C1 segment of cervical spinal cord (tissue), 14 donors: ENCODE results near the gene SEL1L2.

ENCODE experiments used
- DNase-seq, 14 donors: peaks; one replicate each; lab custom pipeline; 2025; lab: John Stamatoyannopoulos, UW

The SEL1L2 gene

DNA sequence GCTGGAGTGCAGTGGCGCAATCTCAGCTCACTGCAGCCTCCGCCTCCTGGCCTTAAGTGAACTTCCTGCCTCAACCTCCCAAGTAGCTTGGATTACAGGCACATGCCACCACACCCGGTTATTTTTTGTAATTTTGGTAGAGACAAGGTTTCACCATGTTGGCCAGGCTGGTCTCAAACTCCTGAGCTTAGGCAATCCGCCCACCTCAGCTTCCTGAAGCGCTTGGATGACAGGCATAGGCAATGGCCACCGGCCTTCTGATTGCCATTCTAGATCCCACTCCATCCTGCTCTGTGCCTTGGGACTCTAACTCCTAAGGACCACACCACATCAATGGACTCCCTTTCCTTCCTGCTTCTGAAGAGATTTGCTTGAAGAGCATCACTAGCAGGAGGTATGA is 60.6 kb downstream of the SEL1L2 start:
- DNase-seq = no peak

- DNase-seq = no peak
Measured at GRCh38 chr20:13928901-13929300, 61.5 kb downstream of the SEL1L2 start.

DNA sequence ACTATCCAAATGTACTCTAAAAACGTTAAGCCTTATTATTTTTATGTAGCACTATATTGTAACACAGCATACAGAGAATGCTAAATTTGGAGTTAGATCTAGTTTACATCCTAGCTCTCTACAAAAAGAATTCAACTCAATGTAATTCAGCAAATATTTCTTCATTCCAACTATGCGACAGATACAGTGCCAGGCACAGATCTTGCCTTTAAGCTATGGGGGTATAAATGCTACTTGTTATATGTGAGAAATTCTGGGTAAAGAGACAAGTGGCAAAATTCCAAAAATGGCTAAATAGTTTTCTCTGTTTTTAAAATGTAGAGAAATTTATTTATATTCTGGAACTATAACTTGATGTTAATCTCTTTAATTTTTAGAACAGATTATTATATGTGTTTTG is 63.2 kb downstream of the SEL1L2 start:
- DNase-seq = no peak

- no peak for DNase-seq
Measured at GRCh38 chr20:13922241-13922640, 68.2 kb downstream of the SEL1L2 start.

DNA sequence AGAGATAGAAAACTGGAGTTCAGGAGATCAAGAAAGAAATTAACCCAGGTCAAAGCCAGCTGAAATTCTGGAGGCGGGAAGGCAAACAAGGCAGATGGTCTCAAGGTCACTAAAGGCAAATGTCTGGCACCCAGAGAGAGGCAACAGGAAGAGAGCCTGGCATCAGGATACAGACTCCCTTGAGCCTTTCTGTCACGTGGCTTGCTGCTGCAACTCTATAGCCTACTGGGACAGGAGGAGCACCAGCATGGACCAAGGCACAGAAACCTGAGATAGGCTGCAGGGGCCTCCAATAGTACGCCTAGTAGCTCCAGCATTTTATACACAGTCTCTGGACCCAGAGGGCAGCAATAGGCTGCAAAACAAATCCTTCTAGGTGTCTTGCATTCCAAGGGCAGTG is 75.1 kb downstream of the SEL1L2 start:
- DNase-seq = no peak

DNA sequence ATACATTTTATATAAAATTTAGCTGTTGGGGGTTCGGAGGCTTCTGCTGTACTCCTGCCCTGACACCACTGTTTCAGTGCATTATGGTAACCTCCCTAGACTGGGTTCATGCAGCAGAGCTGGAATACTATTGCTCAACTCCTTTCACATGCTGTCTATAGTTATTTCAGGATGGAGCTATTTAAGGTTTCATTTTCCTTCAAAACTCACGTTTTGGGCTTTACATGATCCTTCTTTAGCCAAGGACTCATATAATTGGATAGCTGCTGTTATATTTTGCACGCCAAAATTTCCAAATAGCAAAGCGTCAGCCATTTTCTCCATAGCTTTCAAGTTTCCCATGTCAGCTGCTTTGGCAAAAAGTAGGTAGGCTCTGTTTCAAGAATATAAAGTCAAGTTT is 76.8 kb downstream of the SEL1L2 start:
- no peak for DNase-seq

DNA sequence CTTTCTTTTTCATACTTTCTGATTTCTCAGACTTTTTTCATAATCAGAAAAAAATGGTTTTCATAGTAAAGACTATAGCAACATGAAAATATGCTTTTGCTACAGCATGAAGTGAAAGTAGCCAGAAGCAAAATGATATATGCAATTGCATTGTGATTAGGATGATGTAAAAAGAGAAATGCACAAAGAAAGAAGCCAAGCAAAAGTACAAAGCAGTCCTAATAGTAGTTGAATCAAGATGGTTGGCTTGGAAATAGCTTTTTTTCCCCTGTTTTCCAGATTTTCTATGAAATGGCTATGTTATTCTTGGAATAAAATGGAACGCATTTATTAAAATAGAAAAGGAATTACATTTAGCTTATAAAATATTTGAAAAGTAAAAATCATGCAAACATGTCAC is 77.3 kb downstream of the SEL1L2 start:
- no peak for DNase-seq

- DNase-seq = no peak
Measured at GRCh38 chr20:13910492-13910891, 79.9 kb downstream of the SEL1L2 start.

DNA sequence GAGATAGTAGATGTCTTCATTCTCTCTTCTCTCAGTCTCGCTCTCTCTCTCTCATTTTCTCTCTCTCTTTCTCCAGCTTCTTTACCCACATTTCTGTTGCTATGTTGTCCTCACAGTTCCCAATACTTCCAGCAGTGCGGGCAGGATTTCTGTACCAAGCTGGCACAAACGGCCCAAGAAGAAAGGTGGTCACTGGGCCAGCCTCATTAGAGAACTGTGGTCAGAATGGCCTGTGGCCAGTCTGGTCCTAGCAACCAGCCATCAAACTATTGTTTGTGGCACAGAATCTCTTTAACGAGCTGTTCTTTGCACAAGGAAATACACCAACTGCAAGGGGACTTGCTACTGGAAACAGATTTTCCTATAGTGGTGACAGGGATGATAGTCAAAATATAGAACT is 81.3 kb downstream of the SEL1L2 start:
- DNase-seq = peak in 2 of 14 donors; percentile 1 to 14

DNA sequence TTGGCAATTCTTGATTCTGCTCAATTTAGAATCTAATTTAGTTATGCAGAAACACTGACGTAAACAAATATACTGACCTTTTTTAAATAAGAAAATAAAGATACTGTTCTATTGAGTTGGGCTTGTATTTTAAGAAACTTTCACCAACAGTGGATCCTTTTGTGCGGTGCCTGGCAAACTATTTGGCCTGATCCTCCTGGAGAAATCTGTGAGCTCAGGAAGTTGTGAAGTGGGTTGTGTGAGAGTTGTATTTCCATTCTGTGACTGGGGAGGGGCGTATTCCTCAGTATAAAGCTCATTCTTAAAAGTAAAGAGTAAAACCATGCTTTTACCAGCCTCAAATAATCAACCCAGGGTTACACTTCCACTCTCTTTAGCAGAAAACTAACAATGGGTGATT is 85.6 kb downstream of the SEL1L2 start:
- DNase-seq = no peak

GRCh38 chr20:13900496-13900895 is 89.9 kb downstream of the SEL1L2 start:
- no peak for DNase-seq

DNA sequence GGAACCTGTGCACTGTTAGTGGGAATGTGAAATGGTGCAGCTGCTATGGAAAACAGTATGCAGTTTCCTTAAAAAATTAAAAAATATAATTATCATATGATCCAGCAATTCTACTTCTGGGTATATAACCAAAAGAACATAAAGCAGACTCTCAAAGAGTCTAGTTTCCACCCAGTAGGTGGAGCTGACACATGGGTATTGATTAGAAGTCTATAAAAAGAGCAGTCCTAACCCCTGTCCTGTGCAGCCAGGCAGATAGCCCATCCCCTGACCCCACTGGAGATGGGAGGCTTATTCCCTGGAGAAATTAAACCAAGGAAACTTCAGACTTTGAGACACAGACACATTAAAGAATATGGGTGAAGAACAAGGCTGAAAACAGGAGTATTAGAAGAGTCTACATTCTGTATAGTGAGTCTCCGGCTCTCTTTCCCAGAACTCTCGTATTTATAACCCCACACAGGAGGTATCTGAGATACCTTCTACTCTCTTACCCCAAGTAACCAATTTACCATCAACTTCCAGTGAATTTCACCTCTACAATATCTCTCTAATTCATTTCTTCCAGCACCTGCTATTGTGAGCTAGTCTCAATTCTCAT is 92.3 kb downstream of the SEL1L2 start:
- no peak for DNase-seq

DNA sequence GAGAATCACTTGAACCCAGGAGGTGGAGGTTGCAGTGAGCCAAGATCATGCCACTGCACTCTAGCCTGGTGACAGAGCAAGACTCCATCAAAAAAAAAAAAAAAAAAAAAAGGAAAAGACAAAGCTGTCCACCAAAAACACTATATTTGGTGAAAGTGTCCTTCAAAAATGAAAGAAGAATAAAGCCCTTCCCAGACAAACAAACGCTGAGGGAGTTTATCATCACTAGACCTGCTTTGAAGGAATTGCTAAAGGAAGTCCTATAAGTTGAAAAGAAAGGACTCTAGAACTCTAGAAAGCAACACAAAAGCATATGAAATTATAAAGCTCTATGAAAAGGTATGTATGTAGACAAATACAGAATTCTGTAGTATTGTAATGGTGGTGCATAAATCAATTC is 98.8 kb downstream of the SEL1L2 start:
- DNase-seq = no peak

- no peak for DNase-seq
Measured at GRCh38 chr20:13884803-13885202, 105.6 kb downstream of the SEL1L2 start.

DNA sequence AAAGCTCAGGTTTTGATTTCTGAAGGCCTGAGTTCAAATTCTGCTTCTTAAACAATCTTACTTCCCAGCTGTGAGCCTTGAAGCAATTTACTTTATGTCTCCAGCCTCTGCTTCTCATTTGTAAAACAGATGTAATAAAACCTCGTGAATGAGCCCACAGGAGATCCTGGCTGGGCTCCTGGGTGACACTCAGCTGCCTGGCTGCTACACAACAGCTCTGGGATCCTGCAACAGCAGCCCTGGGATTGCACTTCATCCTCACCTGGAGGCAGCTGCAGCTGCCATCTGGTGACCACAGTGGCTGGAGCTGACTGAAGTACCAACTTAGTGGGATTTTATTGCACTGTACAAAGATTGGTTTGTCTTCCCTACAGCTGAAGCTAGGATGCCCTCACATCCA is 107.0 kb downstream of the SEL1L2 start:
- no peak for DNase-seq

- DNase-seq = no peak
Measured at GRCh38 chr20:13878566-13878965, 111.8 kb downstream of the SEL1L2 start.

GRCh38 chr20:13877793-13878192 is 112.6 kb downstream of the SEL1L2 start:
- no peak for DNase-seq

DNA sequence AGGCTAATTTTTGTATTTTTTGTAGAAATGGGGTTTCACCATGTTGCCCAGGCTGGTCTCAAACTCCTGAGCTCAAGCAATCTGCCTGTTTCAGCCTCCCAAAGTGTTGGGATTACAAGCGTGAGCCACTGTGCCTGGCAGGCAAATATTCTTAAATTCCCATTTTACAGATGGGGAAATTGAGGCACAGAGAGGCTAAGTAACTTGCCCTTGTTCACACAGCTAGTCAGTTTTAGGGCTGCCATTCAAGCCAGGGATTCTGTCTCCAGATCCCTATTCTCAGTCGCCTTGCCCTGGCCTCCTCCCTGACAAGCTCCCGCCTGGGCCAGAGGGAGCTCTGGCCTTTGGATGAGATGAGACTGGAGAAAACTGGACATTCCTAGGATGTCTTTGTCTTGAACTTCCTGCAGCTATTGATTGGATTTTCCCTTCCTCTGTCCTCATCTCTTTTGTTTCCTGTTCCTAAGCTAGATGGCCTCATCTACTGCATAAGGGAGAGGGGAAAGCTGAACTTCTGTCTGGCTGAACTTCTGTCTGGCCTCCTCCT is 115.1 kb downstream of the SEL1L2 start:
- DNase-seq = no peak

GRCh38 chr20:13874394-13875157 is 115.8 kb downstream of the SEL1L2 start:
- DNase-seq = no peak

- no peak for DNase-seq
Measured at GRCh38 chr20:13873831-13874230, 116.6 kb downstream of the SEL1L2 start.

DNA sequence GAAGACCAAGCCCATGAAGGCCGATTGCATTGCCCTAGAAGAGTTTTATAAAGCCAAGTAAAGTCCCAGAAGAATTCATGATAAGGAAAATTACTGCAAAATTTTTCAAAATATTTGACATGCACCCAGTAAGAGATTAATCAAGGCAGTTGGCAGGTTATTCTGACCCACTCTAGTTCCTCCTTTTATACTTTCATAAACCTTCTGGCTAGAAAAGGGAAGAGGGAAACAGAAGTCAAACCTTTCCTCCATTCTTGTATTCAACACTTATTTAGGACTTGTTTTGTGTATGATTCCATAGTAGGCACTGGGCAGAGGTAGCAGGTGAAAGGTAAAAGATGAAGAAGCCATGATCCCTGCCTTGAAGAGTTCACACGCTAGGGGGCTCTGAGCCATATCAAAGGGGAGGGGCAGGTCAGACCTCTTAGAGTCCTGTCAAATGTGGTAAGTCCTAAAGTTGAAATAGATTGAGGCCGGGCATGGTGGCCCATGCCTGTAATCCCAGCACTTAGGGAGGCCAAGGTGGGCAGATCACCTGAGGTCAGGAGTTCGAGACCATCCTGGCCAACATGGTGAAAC is 120.2 kb downstream of the SEL1L2 start:
- DNase-seq = no peak

GRCh38 chr20:13868331-13868730 is 122.1 kb downstream of the SEL1L2 start:
- peak in 2 of 14 donors; percentile 9 to 12 for DNase-seq
